ENCODE measurements around the gene M1AP. TPM values are rescaled to one million over a fixed set of nuclear protein-coding genes. Genes with fewer than 3 reads are reported as not detected.

M1AP gene
- total RNA-seq, 4 donors from 2014 or later, result 0.81 to 2.6 (median 1.8) TPM

GRCh38 chr2:74515271-74515980 lies 132.7 kb downstream of the M1AP start:
- Histone ChIP-seq H3K27ac (no peak overlapping the region), H3K4me1 (peaks cover 7 to 26% of the 10 kb centered on the region in 2 donors), H3K4me3 (replicated peaks in 1 of 3) (no peak overlapping the region), H3K36me3 (no peaks in the 10 kb centered on the region), H3K9me3 (no peaks in the 10 kb centered on the region), H3K27me3 (peaks cover 53% of the 10 kb centered on the region)
- TF ChIP-seq POLR2A (IDR thresholded peaks at IDR 0.05), result no peak
- TF ChIP-seq, protein P1, sequence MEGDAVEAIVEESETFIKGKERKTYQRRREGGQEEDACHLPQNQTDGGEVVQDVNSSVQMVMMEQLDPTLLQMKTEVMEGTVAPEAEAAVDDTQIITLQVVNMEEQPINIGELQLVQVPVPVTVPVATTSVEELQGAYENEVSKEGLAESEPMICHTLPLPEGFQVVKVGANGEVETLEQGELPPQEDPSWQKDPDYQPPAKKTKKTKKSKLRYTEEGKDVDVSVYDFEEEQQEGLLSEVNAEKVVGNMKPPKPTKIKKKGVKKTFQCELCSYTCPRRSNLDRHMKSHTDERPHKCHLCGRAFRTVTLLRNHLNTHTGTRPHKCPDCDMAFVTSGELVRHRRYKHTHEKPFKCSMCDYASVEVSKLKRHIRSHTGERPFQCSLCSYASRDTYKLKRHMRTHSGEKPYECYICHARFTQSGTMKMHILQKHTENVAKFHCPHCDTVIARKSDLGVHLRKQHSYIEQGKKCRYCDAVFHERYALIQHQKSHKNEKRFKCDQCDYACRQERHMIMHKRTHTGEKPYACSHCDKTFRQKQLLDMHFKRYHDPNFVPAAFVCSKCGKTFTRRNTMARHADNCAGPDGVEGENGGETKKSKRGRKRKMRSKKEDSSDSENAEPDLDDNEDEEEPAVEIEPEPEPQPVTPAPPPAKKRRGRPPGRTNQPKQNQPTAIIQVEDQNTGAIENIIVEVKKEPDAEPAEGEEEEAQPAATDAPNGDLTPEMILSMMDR (IDR thresholded peaks at IDR 0.05), result no peak
- intact Hi-C loops (cut with DNase I), result no loop called here
- peak in 1 of 2 donors; percentile 23 for DNase-seq
- 5 to 6% methylated on average over 18 to 23 of the region's 60 CpGs for WGBS, 2 donors

DNA sequence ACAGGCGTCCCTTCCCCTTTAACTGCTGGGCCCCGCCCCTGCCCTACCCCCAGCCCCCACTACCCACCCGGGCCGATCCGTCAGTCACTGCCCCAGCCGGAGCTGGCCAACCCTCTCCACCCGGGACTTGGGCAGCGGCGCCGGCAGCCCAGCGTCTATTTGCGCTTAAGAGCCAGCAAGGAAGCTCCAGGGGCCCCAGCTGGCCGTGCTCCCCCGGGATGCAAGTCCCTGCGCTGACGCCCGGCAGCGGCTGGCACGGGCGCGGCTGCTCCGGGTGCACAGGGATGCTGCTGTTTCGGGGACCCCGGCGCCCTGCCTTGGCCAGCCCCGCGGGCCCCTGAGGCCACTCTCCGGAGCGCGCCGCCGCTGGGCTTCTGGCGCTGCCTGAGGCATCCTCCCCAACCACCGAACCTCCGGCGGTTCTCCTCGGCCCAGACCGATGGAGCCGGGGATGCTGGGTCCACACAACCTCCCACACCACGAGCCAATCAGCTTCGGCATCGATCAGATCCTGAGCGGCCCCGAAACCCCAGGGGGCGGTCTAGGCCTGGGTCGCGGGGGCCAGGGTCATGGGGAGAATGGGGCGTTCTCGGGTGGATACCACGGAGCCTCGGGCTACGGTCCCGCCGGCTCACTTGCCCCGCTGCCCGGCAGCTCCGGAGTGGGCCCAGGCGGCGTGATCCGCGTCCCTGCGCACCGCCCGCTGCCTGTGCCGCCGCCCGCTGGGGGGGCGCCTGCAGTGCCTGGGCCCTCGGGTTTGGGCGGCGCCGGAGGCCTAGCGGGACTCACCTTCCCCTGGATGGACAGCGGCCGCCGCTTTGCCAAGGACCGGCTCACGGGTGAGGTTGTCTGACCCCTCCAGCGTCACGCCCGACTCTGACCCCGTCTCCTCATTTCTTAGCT lies 133.5 kb downstream of the M1AP start, which contains the start of gene TLX2:
TLX2 (plus strand) TSS at position 83 of the 903 bp plus-strand sequence; CDS start at position 440, 357 bp downstream.
- 9% methylated on average over 10 to 19 of the region's 82 CpGs for WGBS, 2 donors
- peaks cover 53% of the 10 kb centered on the region for H3K27me3 ChIP-seq

DNA sequence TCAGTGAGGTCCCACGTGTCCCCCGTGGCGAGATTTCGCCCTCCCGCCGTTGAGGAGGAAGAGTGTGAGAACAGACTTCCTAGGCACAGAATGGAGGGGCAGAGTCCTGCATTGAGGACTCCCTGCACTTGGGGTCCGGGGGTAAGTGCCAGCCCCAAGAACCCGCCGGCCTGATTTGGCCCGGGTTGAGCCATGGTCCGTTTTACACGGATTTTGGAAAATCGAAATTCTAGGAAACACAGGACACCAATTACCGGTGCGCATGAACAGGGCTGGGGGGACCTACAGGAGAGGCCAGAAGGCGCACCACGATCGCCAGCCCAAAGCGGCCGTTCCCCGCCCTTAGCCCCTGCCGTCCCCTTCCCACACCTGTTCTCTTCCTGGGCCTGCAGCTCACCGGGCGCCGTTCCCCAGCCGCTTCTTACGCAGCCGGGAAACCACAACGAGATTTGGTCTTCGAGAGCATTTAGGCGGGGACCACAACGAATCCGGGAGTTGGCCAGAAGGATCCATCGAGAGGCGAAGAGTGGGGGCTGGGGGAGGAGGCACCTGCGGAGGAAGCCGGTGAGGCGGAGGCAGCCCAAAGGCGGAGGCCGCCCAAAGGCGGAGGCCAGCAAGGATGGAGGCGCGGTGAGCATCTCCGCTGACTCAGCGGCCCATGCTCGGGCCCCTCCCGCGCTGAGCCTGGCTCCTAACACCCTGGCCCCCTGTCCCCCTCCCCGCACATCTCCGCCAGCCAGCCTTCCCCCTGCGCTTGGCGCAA lies 134.3 kb downstream of the M1AP start:
- Histone ChIP-seq H3K9me3 (no peaks in the 10 kb centered on the region), H3K4me3 (replicated peaks in 1 of 3) (no peak overlapping the region), H3K27me3 (peaks cover 53% of the 10 kb centered on the region), H3K27ac (no peak overlapping the region), H3K36me3 (no peaks in the 10 kb centered on the region), H3K4me1 (peaks cover 7 to 26% of the 10 kb centered on the region in 2 donors)
- intact Hi-C loops (cut with DNase I), result no loop called here
- WGBS, 2 donors, result 4 to 7% methylated on average over 31 to 38 of the region's 52 CpGs
- TF ChIP-seq POLR2A (IDR thresholded peaks at IDR 0.05), result no peak
- TF ChIP-seq, protein P1 (IDR thresholded peaks at IDR 0.05), result no peak
- no peak for DNase-seq

More for the DNA sequence above, 133.5 kb downstream of the M1AP start, which contains the start of gene TLX2:
- TF ChIP-seq POLR2A (IDR thresholded peaks at IDR 0.05), result no peak
- TF ChIP-seq, protein P1 (IDR thresholded peaks at IDR 0.05), result no peak
- H3K4me3 ChIP-seq (replicated peaks in 1 of 3), result no peak within 1 kb of the TSS
- no peaks in the 10 kb centered on the region for H3K9me3 ChIP-seq
- no peaks in the 10 kb centered on the region for H3K36me3 ChIP-seq
- H3K27ac ChIP-seq, result no peak within 1 kb of the TSS
- DNase-seq, result no peak
- peaks cover 7 to 26% of the 10 kb centered on the region in 2 donors for H3K4me1 ChIP-seq
- intact Hi-C loops (cut with DNase I), result no loop called here

GRCh38 chr2:74512744-74513604 lies 135.2 kb downstream of the M1AP start:
- H3K36me3 ChIP-seq, result no peaks in the 10 kb centered on the region
- H3K27ac ChIP-seq, result no peak overlapping the region
- DNase-seq, result no peak
- TF ChIP-seq, protein P1 (IDR thresholded peaks at IDR 0.05), result no peak
- no peak for TF ChIP-seq POLR2A (IDR thresholded peaks at IDR 0.05)
- intact Hi-C loops (cut with DNase I), result no loop called here
- no peak overlapping the region for H3K4me3 ChIP-seq (replicated peaks in 1 of 3)
- H3K27me3 ChIP-seq, result peaks cover 53% of the 10 kb centered on the region
- peaks cover 7 to 33% of the 10 kb centered on the region in 2 donors for H3K4me1 ChIP-seq
- H3K9me3 ChIP-seq, result no peaks in the 10 kb centered on the region
- WGBS, 2 donors, result 3 to 5% methylated on average over 8 to 9 of the region's 36 CpGs

Measured in thyroid gland (tissue), 4 donors.